KMS-11 (cell line): ENCODE data around the gene FLVCR1.

Source experiments
- H2AFZ ChIP-seq: fragments of 200-600 bp; sonication (generic); 2 replicates; pipeline ENCODE4 v1.6.1; 2016; ENCODE audit warnings: antibody characterized with exemption, mixed run types, low read depth
- H3K27ac ChIP-seq: fragments of 200-600 bp; sonication (generic); 2 replicates; pipeline ENCODE4 v1.6.1; 2016; ENCODE audit warnings: mild to moderate bottlenecking, mixed run types
- H3K27me3 ChIP-seq: fragments of 200-600 bp; sonication (generic); 2 replicates; pipeline ENCODE4 v1.6.1; 2017; ENCODE audit warnings: mild to moderate bottlenecking, low read depth, mixed run types, moderate library complexity; ENCODE audit not compliant: insufficient read depth
- H3K36me3 ChIP-seq: fragments of 200-600 bp; sonication (generic); 2 replicates; pipeline ENCODE4 v1.6.1; 2017; ENCODE audit warnings: mild to moderate bottlenecking, mixed run types; ENCODE audit not compliant: insufficient read depth
- H3K4me1 ChIP-seq: fragments of 200-600 bp; sonication (generic); 2 replicates; pipeline ENCODE4 v1.6.1; 2016; ENCODE audit warnings: mild to moderate bottlenecking, low read depth, mixed run types; ENCODE audit not compliant: poor library complexity, severe bottlenecking
- H3K4me2 ChIP-seq: fragments of 200-600 bp; sonication (generic); 2 replicates; pipeline ENCODE4 v1.7.0; 2016; ENCODE audit warnings: mild to moderate bottlenecking, mixed run types
- H3K4me3 ChIP-seq: fragments of 200-600 bp; sonication (generic); IDR thresholded peaks from 2 replicates; pipeline ENCODE4 v1.6.1; 2017; ENCODE audit warnings: low read depth, low read length, mixed read lengths; ENCODE audit not compliant: insufficient read depth
- H3K79me2 ChIP-seq: fragments of 200-600 bp; sonication (generic); 2 replicates; pipeline ENCODE4 v1.6.1; 2016; ENCODE audit warnings: low read depth, mixed run types; ENCODE audit not compliant: insufficient read depth
- H3K9ac ChIP-seq: fragments of 200-600 bp; sonication (generic); 2 replicates; pipeline ENCODE4 v1.6.1; 2016; ENCODE audit warnings: mild to moderate bottlenecking, mixed run types
- H4K20me1 ChIP-seq: fragments of 200-600 bp; sonication (generic); 2 replicates; pipeline ENCODE4 v1.6.1; 2016; ENCODE audit warnings: mild to moderate bottlenecking, mixed run types; ENCODE audit not compliant: insufficient read depth
- TF ChIP-seq, protein P1 (sequence below): fragments of 200-600 bp; sonication (generic); conservative IDR thresholded peaks from 2 replicates; pipeline ENCODE4 v1.6.1; 2017; ENCODE audit warnings: low read depth, mild to moderate bottlenecking, antibody characterized with exemption, low read length, moderate library complexity, mixed read lengths

FLVCR1 gene

GRCh38 chr1:212916481-212917133, 58.5 kb downstream of the FLVCR1 start:
- H3K36me3 ChIP-seq, result no peaks in the 10 kb centered on the region
- no peak overlapping the region for H3K4me3 ChIP-seq
- H3K9ac ChIP-seq, result no peak overlapping the region
- no peaks in the 10 kb centered on the region for H3K27me3 ChIP-seq
- no peak overlapping the region for H3K27ac ChIP-seq
- no peaks in the 10 kb centered on the region for H3K79me2 ChIP-seq
- no peak overlapping the region for H2AFZ ChIP-seq
- TF ChIP-seq, protein P1, sequence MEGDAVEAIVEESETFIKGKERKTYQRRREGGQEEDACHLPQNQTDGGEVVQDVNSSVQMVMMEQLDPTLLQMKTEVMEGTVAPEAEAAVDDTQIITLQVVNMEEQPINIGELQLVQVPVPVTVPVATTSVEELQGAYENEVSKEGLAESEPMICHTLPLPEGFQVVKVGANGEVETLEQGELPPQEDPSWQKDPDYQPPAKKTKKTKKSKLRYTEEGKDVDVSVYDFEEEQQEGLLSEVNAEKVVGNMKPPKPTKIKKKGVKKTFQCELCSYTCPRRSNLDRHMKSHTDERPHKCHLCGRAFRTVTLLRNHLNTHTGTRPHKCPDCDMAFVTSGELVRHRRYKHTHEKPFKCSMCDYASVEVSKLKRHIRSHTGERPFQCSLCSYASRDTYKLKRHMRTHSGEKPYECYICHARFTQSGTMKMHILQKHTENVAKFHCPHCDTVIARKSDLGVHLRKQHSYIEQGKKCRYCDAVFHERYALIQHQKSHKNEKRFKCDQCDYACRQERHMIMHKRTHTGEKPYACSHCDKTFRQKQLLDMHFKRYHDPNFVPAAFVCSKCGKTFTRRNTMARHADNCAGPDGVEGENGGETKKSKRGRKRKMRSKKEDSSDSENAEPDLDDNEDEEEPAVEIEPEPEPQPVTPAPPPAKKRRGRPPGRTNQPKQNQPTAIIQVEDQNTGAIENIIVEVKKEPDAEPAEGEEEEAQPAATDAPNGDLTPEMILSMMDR, result no peak
- H3K4me2 ChIP-seq, result no peak overlapping the region
- H4K20me1 ChIP-seq, result no peaks in the 10 kb centered on the region
- no peaks in the 10 kb centered on the region for H3K4me1 ChIP-seq

GRCh38 chr1:212917134-212917485, 59.0 kb downstream of the FLVCR1 start:
- Histone ChIP-seq H3K27me3 (no peaks in the 10 kb centered on the region), H3K36me3 (no peaks in the 10 kb centered on the region), H3K79me2 (no peaks in the 10 kb centered on the region), H3K4me2 (no peak overlapping the region), H4K20me1 (no peaks in the 10 kb centered on the region), H3K4me3 (no peak overlapping the region), H3K27ac (no peak overlapping the region), H3K4me1 (no peaks in the 10 kb centered on the region), H3K9ac (no peak overlapping the region), H2AFZ (no peak overlapping the region)
- TF ChIP-seq, protein P1, result no peak

DNA sequence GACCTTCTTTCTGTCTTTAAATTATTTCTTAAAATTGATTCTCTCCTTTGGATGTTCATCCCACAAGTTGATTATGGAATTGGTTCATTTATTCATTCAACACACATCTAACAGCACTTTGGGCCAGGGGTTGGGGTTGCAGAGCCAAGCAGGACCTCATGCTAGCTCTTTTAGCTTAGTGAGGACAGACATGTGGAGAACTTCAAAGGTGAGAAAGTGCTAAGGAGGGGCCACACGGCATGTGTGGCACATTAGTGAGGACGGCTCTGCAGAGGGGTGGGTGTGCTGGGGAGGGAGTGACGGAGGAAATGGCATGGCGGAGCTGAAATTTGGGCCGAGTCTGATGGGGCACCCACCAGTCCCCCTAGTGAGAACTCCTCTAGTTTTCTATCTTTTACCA, 59.8 kb downstream of the FLVCR1 start:
- H2AFZ ChIP-seq, result no peak overlapping the region
- H3K4me2 ChIP-seq, result no peak overlapping the region
- no peak overlapping the region for H3K4me3 ChIP-seq
- TF ChIP-seq, protein P1, result no peak
- no peaks in the 10 kb centered on the region for H3K36me3 ChIP-seq
- H3K9ac ChIP-seq, result no peak overlapping the region
- no peak overlapping the region for H3K27ac ChIP-seq
- no peaks in the 10 kb centered on the region for H3K79me2 ChIP-seq
- H3K4me1 ChIP-seq, result no peaks in the 10 kb centered on the region
- H3K27me3 ChIP-seq, result no peaks in the 10 kb centered on the region
- no peaks in the 10 kb centered on the region for H4K20me1 ChIP-seq

DNA sequence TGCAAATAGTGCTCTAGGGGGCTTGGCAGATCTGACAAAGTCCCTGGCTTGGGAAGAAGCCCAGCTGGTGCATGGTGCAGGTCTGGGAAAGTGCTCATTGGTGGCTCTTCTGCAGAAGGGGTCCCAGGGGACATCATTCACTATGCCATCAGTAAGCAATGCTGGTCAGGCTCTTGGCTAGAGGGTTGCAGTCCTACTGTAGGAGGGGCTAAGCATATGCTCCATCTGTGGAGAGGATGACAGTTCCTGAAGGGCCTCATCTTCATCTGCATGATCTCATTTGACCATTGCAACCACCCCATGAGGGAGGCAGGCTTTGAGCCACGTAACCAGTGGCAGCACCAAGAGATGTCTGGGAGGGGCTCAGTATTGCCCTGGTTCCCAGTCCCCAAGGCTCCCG, 60.7 kb downstream of the FLVCR1 start:
- H3K36me3 ChIP-seq, result no peaks in the 10 kb centered on the region
- no peak overlapping the region for H3K9ac ChIP-seq
- no peak overlapping the region for H3K27ac ChIP-seq
- H3K4me2 ChIP-seq, result no peak overlapping the region
- H4K20me1 ChIP-seq, result no peaks in the 10 kb centered on the region
- no peaks in the 10 kb centered on the region for H3K4me1 ChIP-seq
- no peaks in the 10 kb centered on the region for H3K27me3 ChIP-seq
- no peaks in the 10 kb centered on the region for H3K79me2 ChIP-seq
- TF ChIP-seq, protein P1, result no peak
- H3K4me3 ChIP-seq, result no peak overlapping the region
- no peak overlapping the region for H2AFZ ChIP-seq
